GM18873 (cell line): ENCODE measurements around the gene NELFA.
A peak's percentile ranks its signal among the peaks of the same experiment; 100 is the strongest.
"Not testable (repeated sequence)": the region's sequence is repeated elsewhere in the genome, so short reads cannot be mapped to it uniquely, and the experiment has no call there.

Experiments used
- ATAC-seq: cut with Tn5 transposase; IDR thresholded peaks from one replicate; pipeline ENCODE4 v1.9.1; 2021; ENCODE audit warnings: mild to moderate bottlenecking, moderate library complexity, moderate number of reproducible peaks; ENCODE audit not compliant: unreplicated experiment, low FRiP score

The NELFA gene

GRCh38 chr4:2041239-2042130 lies 32.7 kb upstream of the NELFA start:
- no peak for ATAC-seq

- ATAC-seq: no peak
Measured at GRCh38 chr4:2040391-2041238, 31.8 kb upstream of the NELFA start.

GRCh38 chr4:2036866-2037265 lies 28.1 kb upstream of the NELFA start:
- ATAC-seq: no peak

GRCh38 chr4:2036327-2036726 lies 27.6 kb upstream of the NELFA start:
- no peak for ATAC-seq

- ATAC-seq: not testable (repeated sequence)
Measured at GRCh38 chr4:2031161-2031560, 22.4 kb upstream of the NELFA start.

- not testable (repeated sequence) for ATAC-seq
Measured at GRCh38 chr4:2027120-2027519, 18.3 kb upstream of the NELFA start.

- no peak for ATAC-seq
Measured at GRCh38 chr4:2025817-2026216, 17.0 kb upstream of the NELFA start.

GRCh38 chr4:2024683-2025082 lies 15.9 kb upstream of the NELFA start:
- ATAC-seq: no peak

GRCh38 chr4:2021358-2022018 lies 12.7 kb upstream of the NELFA start:
- ATAC-seq: not testable (repeated sequence)

GRCh38 chr4:2015008-2015407 lies 6.2 kb upstream of the NELFA start:
- no peak for ATAC-seq

GRCh38 chr4:2011583-2011982 lies 2.8 kb upstream of the NELFA start:
- no peak for ATAC-seq

- ATAC-seq: peak; percentile 0
Measured at GRCh38 chr4:2009651-2010233, 968 bp upstream of the NELFA start.

- no peak for ATAC-seq
Measured at GRCh38 chr4:2008671-2008920, 178 bp downstream of the NELFA start.

- no peak for ATAC-seq
Measured at GRCh38 chr4:2007804-2008670, 737 bp downstream of the NELFA start.

GRCh38 chr4:2006956-2007653 lies 1.7 kb downstream of the NELFA start:
- ATAC-seq: no peak

- no peak for ATAC-seq
Measured at GRCh38 chr4:2006367-2006766, 2.4 kb downstream of the NELFA start.

GRCh38 chr4:2003361-2003760 lies 5.4 kb downstream of the NELFA start:
- ATAC-seq: not testable (repeated sequence)

GRCh38 chr4:1999308-1999707 lies 9.5 kb downstream of the NELFA start:
- not testable (repeated sequence) for ATAC-seq

GRCh38 chr4:1998296-1998695 lies 10.5 kb downstream of the NELFA start:
- no peak for ATAC-seq
